ENCODE measurements around the gene DOCK11. TPM values are rescaled to one million over a fixed set of nuclear protein-coding genes. Genes with fewer than 3 reads are reported as not detected.

DOCK11 gene
- total and polyA plus RNA-seq, 2 of the 4 experiments (the other 2 are of a cell fraction), result 3.9 to 13.1 TPM

- Histone ChIP-seq H3K27ac (ENCODE audit: insufficient read depth, low read length) (no peak overlapping the region), H3K23ac (ENCODE audit: low read depth, low read length) (no peak overlapping the region), H2AK9ac (replicated peaks; ENCODE audit: low read depth, low read length, poor library complexity) (no peak overlapping the region), H2BK15ac (ENCODE audit: low read depth, low read length) (no peak overlapping the region), H4K20me1 (ENCODE audit: insufficient read depth, low read length) (peaks cover 3% of the 10 kb centered on the region; the same call in 1 of the 2 replicates), H3K14ac (replicated peaks; ENCODE audit: low read depth, low read length) (no peak overlapping the region), H3K4ac (ENCODE audit: low read depth, low read length) (no peak overlapping the region), H3K27me3 (ENCODE audit: control insufficient read depth, insufficient read depth, low read length) (no peaks in the 10 kb centered on the region), H3K9ac (ENCODE audit: low read depth, low read length) (no peak overlapping the region), H3K4me1 (ENCODE audit: control insufficient read depth, insufficient read depth, low read length) (no peaks in the 10 kb centered on the region; the same call in 1 of the 2 replicates), H3K9me3 (ENCODE audit: control insufficient read depth, insufficient read depth, low read length) (no peaks in the 10 kb centered on the region), H2BK5ac (ENCODE audit: low read depth, low read length, poor library complexity, severe bottlenecking) (no peak overlapping the region), H3K4me2 (ENCODE audit: low read depth, low read length) (no peak overlapping the region), H3K9me1 (ENCODE audit: insufficient read depth, low read length) (no peaks in the 10 kb centered on the region), H4K5ac (ENCODE audit: low read depth, low read length) (no peak overlapping the region), H3K36me3 (ENCODE audit: control insufficient read depth, insufficient read depth, low read length) (0 out of 2 replicates have a peak, but pooled peaks cover 1% of the 10 kb centered on the region), H3K4me3 (ENCODE audit: insufficient read depth, low read depth, low read length) (no peak overlapping the region), H3K18ac (ENCODE audit: low read depth, low read length) (no peak overlapping the region), H2BK20ac (ENCODE audit: low read depth, low read length) (no peak overlapping the region), H2BK120ac (ENCODE audit: low read depth, low read length) (no peak overlapping the region), H3K79me1 (ENCODE audit: low read depth in 1 of 2, low read length in 2 of 2) (peaks cover 0 to 8% of the 10 kb centered on the region in 2 experiments; a peak in 2 of 4 replicates), H2AFZ (replicated peaks; ENCODE audit: low read length, poor library complexity) (no peak overlapping the region), H2AK5ac (ENCODE audit: low read depth, low read length) (no peak overlapping the region), H4K91ac (ENCODE audit: insufficient read depth, low read depth, low read length) (no peak overlapping the region), H3K56ac (ENCODE audit: extremely low read depth, insufficient read depth, low read length) (no peak overlapping the region), H4K8ac (ENCODE audit: low read depth in 2 of 2, low read length in 2 of 2) (no peak overlapping the region)
- POLR2A ChIA-PET (ENCODE audit: unreplicated experiment), result no interaction called here
- no peak for TF ChIP-seq CTCF (conservative IDR thresholded peaks at IDR 0.05; ENCODE audit: low read depth, low read length)
- TF ChIP-seq USF2 (IDR thresholded peaks at IDR 0.05; ENCODE audit: low read depth, low read length), result no peak
- no peak for TF ChIP-seq MAFK (IDR thresholded peaks at IDR 0.05; ENCODE audit: low read depth, low read length)
- TF ChIP-seq RAD21 (IDR thresholded peaks at IDR 0.05; ENCODE audit: low read length), result no peak
- no peak for TF ChIP-seq CEBPB (IDR thresholded peaks at IDR 0.05; ENCODE audit: low read depth, low read length)
- TF ChIP-seq CHD1 (IDR thresholded peaks at IDR 0.05; ENCODE audit: low read depth, low read length), result no peak
- no peak for TF ChIP-seq RCOR1 (IDR thresholded peaks at IDR 0.05; ENCODE audit: insufficient replicate concordance, low read length)
- no peak for TF ChIP-seq MAZ (IDR thresholded peaks at IDR 0.05; ENCODE audit: borderline replicate concordance, low read depth, low read length)
- no peak for TF ChIP-seq BHLHE40 (IDR thresholded peaks at IDR 0.05; ENCODE audit: low read depth, low read length)
- TF ChIP-seq MXI1 (IDR thresholded peaks at IDR 0.05; ENCODE audit: borderline replicate concordance, low read depth, low read length), result no peak
- CTCF ChIA-PET, result no interaction called here
- no TSS peak for BruUV-seq (replicated peaks)
- WGBS, 2 experiments (ENCODE audit: extremely low coverage in 2 of 2, insufficient read length in 1 of 2), result no CpG with 5 or more reads among the region's 4 CpGs
- intact Hi-C loops (cut with micrococcal nuclease) (no loop called here), in situ Hi-C loops (cut with MboI; ENCODE audit: low sequenced_read_pairs) (no loop called here), dilution Hi-C loops (cut with HindIII; ENCODE audit: low sequenced_read_pairs, unreplicated experiment) (no loop called here)
- DNase-seq (no peak), ATAC-seq (ENCODE audit: low read depth) (no peak)
Measured at GRCh38 chrX:118540342-118540741, 44.7 kb downstream of the DOCK11 start.
